ENCODE measurements around the gene TPCN2.

Gene TPCN2

GRCh38 chr11:69151836-69152235, 103.1 kb downstream of the TPCN2 start (continued):
- TF ChIP-seq TSHZ2 (CRISPR knock-in tag; IDR thresholded peaks at IDR 0.05) (no peak), ZC3H10 (CRISPR knock-in tag; IDR thresholded peaks at IDR 0.05) (no peak), ISL1 (CRISPR knock-in tag; IDR thresholded peaks at IDR 0.05) (no peak), PPARA (CRISPR knock-in tag; IDR thresholded peaks at IDR 0.05; ENCODE audit: borderline replicate concordance) (no peak), BACH2 (CRISPR knock-in tag; IDR thresholded peaks at IDR 0.05; ENCODE audit: borderline replicate concordance) (no peak)

- ATAC-seq: no peak
- TF ChIP-seq GLIS3 (CRISPR knock-in tag; IDR thresholded peaks at IDR 0.05): no peak
- no peak for TF ChIP-seq CSRNP3 (CRISPR knock-in tag; IDR thresholded peaks at IDR 0.05)
- TF ChIP-seq POU6F1 (CRISPR knock-in tag; IDR thresholded peaks at IDR 0.05; ENCODE audit: borderline replicate concordance, low read depth): no peak
- TF ChIP-seq TOX (CRISPR knock-in tag; IDR thresholded peaks at IDR 0.05; ENCODE audit: borderline replicate concordance): no peak
- TF ChIP-seq ISL1 (CRISPR knock-in tag; IDR thresholded peaks at IDR 0.05): no peak
- TF ChIP-seq ZFP3 (CRISPR knock-in tag; IDR thresholded peaks at IDR 0.05): no peak
- no peak for TF ChIP-seq TSHZ2 (CRISPR knock-in tag; IDR thresholded peaks at IDR 0.05)
- TF ChIP-seq SNAI2 (CRISPR knock-in tag; IDR thresholded peaks at IDR 0.05): no peak
- TF ChIP-seq ZC3H10 (CRISPR knock-in tag; IDR thresholded peaks at IDR 0.05): no peak
- no peak for TF ChIP-seq ZFP30 (CRISPR knock-in tag; IDR thresholded peaks at IDR 0.05)
- TF ChIP-seq BACH2 (CRISPR knock-in tag; IDR thresholded peaks at IDR 0.05; ENCODE audit: borderline replicate concordance): no peak
- no peak for TF ChIP-seq OSR1 (CRISPR knock-in tag; IDR thresholded peaks at IDR 0.05)
- no peak for TF ChIP-seq ARNTL (CRISPR knock-in tag; IDR thresholded peaks at IDR 0.05; ENCODE audit: borderline replicate concordance, low read depth)
- TF ChIP-seq ZNF70 (CRISPR knock-in tag; IDR thresholded peaks at IDR 0.05): no peak
- no peak for TF ChIP-seq CREB5 (CRISPR knock-in tag; IDR thresholded peaks at IDR 0.05; ENCODE audit: low read depth)
- no peak for TF ChIP-seq ZNF565 (CRISPR knock-in tag; conservative IDR thresholded peaks at IDR 0.05; ENCODE audit: low read depth)
- TF ChIP-seq PATZ1 (CRISPR knock-in tag; IDR thresholded peaks at IDR 0.05; ENCODE audit: borderline replicate concordance): no peak
- TF ChIP-seq ESRRG (CRISPR knock-in tag; IDR thresholded peaks at IDR 0.05): no peak
- TF ChIP-seq PPARA (CRISPR knock-in tag; IDR thresholded peaks at IDR 0.05; ENCODE audit: borderline replicate concordance): no peak
Measured at GRCh38 chr11:69152733-69153421, 104.1 kb downstream of the TPCN2 start.
